Mesendoderm (in vitro differentiated cells): ENCODE measurements around the gene SLC43A1.
"Not testable (repeated sequence)": the region's sequence is repeated elsewhere in the genome, so short reads cannot be mapped to it uniquely, and the experiment has no call there.

Experiments
- DNase-seq: peaks from one replicate; pipeline ENCODE4 v3.0.0; 2013
- H2AK5ac ChIP-seq: 2 replicates; pipeline ENCODE4 v1.6.1; 2013; ENCODE audit warnings: low read length, inconsistent platforms
- H2BK120ac ChIP-seq: 2 replicates; pipeline ENCODE4 v1.6.1; 2013; ENCODE audit warnings: low read depth, mild to moderate bottlenecking, low read length, moderate library complexity, mixed read lengths
- H2BK15ac ChIP-seq: replicated peaks from 2 replicates; pipeline ENCODE4 v1.6.1; 2013; ENCODE audit warnings: low read depth, mild to moderate bottlenecking, moderate library complexity
- H2BK5ac ChIP-seq: 2 replicates; pipeline ENCODE4 v1.6.1; 2013; ENCODE audit warnings: low read length, inconsistent platforms
- H3K18ac ChIP-seq: 2 replicates; pipeline ENCODE4 v1.6.1; 2013; ENCODE audit warnings: mild to moderate bottlenecking, low read length, mixed read lengths
- H3K23ac ChIP-seq: one replicate; pipeline ENCODE4 v1.6.1; 2013; ENCODE audit warnings: low read length
- H3K27ac ChIP-seq: 2 replicates; pipeline ENCODE4 v1.5.1; 2013; ENCODE audit warnings: low read depth, mild to moderate bottlenecking, inconsistent platforms, low read length, moderate library complexity
- H3K27me3 ChIP-seq: 2 replicates; pipeline ENCODE4 v1.6.1; 2013; ENCODE audit warnings: low read length, control low read depth, mild to moderate bottlenecking, inconsistent platforms; ENCODE audit not compliant: insufficient read depth, poor library complexity
- H3K36me3 ChIP-seq: 2 replicates; pipeline ENCODE4 v1.6.1; 2013; ENCODE audit warnings: low read length, inconsistent platforms; ENCODE audit not compliant: control insufficient read depth, insufficient read depth
- H3K4ac ChIP-seq: one replicate; pipeline ENCODE4 v1.6.1; 2013; ENCODE audit warnings: low read depth, mild to moderate bottlenecking, low read length, moderate library complexity
- H3K4me1 ChIP-seq: 2 replicates; pipeline ENCODE4 v1.6.1; 2013; ENCODE audit warnings: low read depth, low read length, inconsistent platforms; ENCODE audit not compliant: control insufficient read depth
- H3K4me2 ChIP-seq: 2 replicates; pipeline ENCODE4 v1.6.1; 2013; ENCODE audit warnings: low read length
- H3K4me3 ChIP-seq: 2 replicates; pipeline ENCODE4 v1.5.1; 2013; ENCODE audit warnings: mild to moderate bottlenecking, low read length
- H3K56ac ChIP-seq: one replicate; pipeline ENCODE4 v1.6.1; 2013; ENCODE audit warnings: low read length
- H3K79me1 ChIP-seq: 2 replicates; pipeline ENCODE4 v1.6.1; 2013; ENCODE audit warnings: low read length, inconsistent platforms
- H3K79me2 ChIP-seq: 2 replicates; pipeline ENCODE4 v1.6.1; 2013; ENCODE audit warnings: mild to moderate bottlenecking, low read length; ENCODE audit not compliant: control insufficient read depth, insufficient read depth
- H3K9ac ChIP-seq: 2 replicates; pipeline ENCODE4 v1.6.1; 2013; ENCODE audit warnings: low read length, inconsistent platforms
- H4K5ac ChIP-seq: one replicate; pipeline ENCODE4 v1.6.1; 2013; ENCODE audit warnings: low read length
- H4K8ac ChIP-seq: one replicate; pipeline ENCODE4 v1.6.1; 2013; ENCODE audit warnings: low read depth, mild to moderate bottlenecking, control low read depth, low read length, moderate library complexity
- WGBS: extraction: QIAGEN DNeasy Blood & Tissue Kit; methylation state at CpG from one replicate; pipeline ENCODE4 v1.1.7; 2013; ENCODE audit warnings: low lambda C conversion rate, missing lambda C conversion rate; ENCODE audit not compliant: insufficient coverage; ENCODE audit errors: extremely low coverage; 5-methylcytosine and 5-hydroxymethylcytosine counted together

SLC43A1 gene

GRCh38 chr11:57446055-57446454 is 69.4 kb downstream of the SLC43A1 start:
- H4K5ac ChIP-seq, result no peak overlapping the region
- no peak overlapping the region for H2BK15ac ChIP-seq
- H3K27me3 ChIP-seq, result peaks cover under 1% of the 10 kb centered on the region
- H3K4me3 ChIP-seq, result no peak overlapping the region
- no peak overlapping the region for H3K4ac ChIP-seq
- H3K4me1 ChIP-seq, result no peaks in the 10 kb centered on the region
- H3K23ac ChIP-seq, result no peak overlapping the region
- no peak overlapping the region for H4K8ac ChIP-seq
- no peak overlapping the region for H2BK5ac ChIP-seq
- H3K56ac ChIP-seq, result no peak overlapping the region
- H3K9ac ChIP-seq, result no peak overlapping the region
- H3K79me1 ChIP-seq, result no peaks in the 10 kb centered on the region
- H3K36me3 ChIP-seq, result no peaks in the 10 kb centered on the region
- no peak overlapping the region for H3K18ac ChIP-seq
- H3K4me2 ChIP-seq, result no peak overlapping the region
- H2AK5ac ChIP-seq, result no peak overlapping the region
- WGBS, result no CpG with 5 or more reads among the region's 1 CpG
- no peak for DNase-seq
- H2BK120ac ChIP-seq, result no peak overlapping the region
- H3K79me2 ChIP-seq, result no peaks in the 10 kb centered on the region
- no peak overlapping the region for H3K27ac ChIP-seq

- not testable (repeated sequence) for H4K8ac ChIP-seq, H3K79me2 ChIP-seq, H3K36me3 ChIP-seq, H2BK15ac ChIP-seq, H3K23ac ChIP-seq, H3K27ac ChIP-seq, H3K9ac ChIP-seq, H2BK120ac ChIP-seq, H2AK5ac ChIP-seq, H3K4me1 ChIP-seq, H3K18ac ChIP-seq, H3K56ac ChIP-seq, DNase-seq, H3K27me3 ChIP-seq, H4K5ac ChIP-seq, H3K4me3 ChIP-seq, H3K4ac ChIP-seq, H3K79me1 ChIP-seq, H2BK5ac ChIP-seq, H3K4me2 ChIP-seq
- WGBS, result no CpG with 5 or more reads among the region's 9 CpGs
Measured at GRCh38 chr11:57445122-57445394, 70.4 kb downstream of the SLC43A1 start.

GRCh38 chr11:57444362-57445121 is 71.0 kb downstream of the SLC43A1 start:
- no peak overlapping the region for H3K4ac ChIP-seq

GRCh38 chr11:57440744-57441414 is 74.6 kb downstream of the SLC43A1 start:
- H3K9ac ChIP-seq, result no peak overlapping the region
- no peaks in the 10 kb centered on the region for H3K4me1 ChIP-seq
- no peak overlapping the region for H3K4me2 ChIP-seq
- no peaks in the 10 kb centered on the region for H3K79me2 ChIP-seq
- no peak overlapping the region for H2BK120ac ChIP-seq
- H2BK5ac ChIP-seq, result no peak overlapping the region
- no peak overlapping the region for H2BK15ac ChIP-seq
- no CpG with 5 or more reads among the region's 4 CpGs for WGBS
- no peak overlapping the region for H3K18ac ChIP-seq
- H3K79me1 ChIP-seq, result no peaks in the 10 kb centered on the region
- H3K23ac ChIP-seq, result no peak overlapping the region
- no peak overlapping the region for H2AK5ac ChIP-seq
- H3K4ac ChIP-seq, result no peak overlapping the region
- H3K36me3 ChIP-seq, result no peaks in the 10 kb centered on the region
- H3K4me3 ChIP-seq, result no peak overlapping the region
- peaks cover 2% of the 10 kb centered on the region for H3K27me3 ChIP-seq
- no peak overlapping the region for H3K27ac ChIP-seq
- H4K5ac ChIP-seq, result no peak overlapping the region
- no peak overlapping the region for H3K56ac ChIP-seq
- no peak overlapping the region for H4K8ac ChIP-seq
- DNase-seq, result no peak

More at GRCh38 chr11:57444362-57445121, 71.0 kb downstream of the SLC43A1 start:
- H3K18ac ChIP-seq, result no peak overlapping the region
- no peak overlapping the region for H2BK120ac ChIP-seq
- H2BK15ac ChIP-seq, result no peak overlapping the region
- no peaks in the 10 kb centered on the region for H3K36me3 ChIP-seq
- no peak overlapping the region for H4K5ac ChIP-seq
- WGBS, result no CpG with 5 or more reads among the region's 9 CpGs
- no peak overlapping the region for H3K27ac ChIP-seq
- no peaks in the 10 kb centered on the region for H3K4me1 ChIP-seq
- peaks cover 2% of the 10 kb centered on the region for H3K27me3 ChIP-seq
- no peak overlapping the region for H2BK5ac ChIP-seq
- no peak for DNase-seq
- no peak overlapping the region for H3K4me2 ChIP-seq
- no peak overlapping the region for H3K4me3 ChIP-seq
- H3K79me1 ChIP-seq, result no peaks in the 10 kb centered on the region
- no peak overlapping the region for H3K56ac ChIP-seq
- H3K9ac ChIP-seq, result no peak overlapping the region
- no peak overlapping the region for H4K8ac ChIP-seq
- H3K23ac ChIP-seq, result no peak overlapping the region
- H2AK5ac ChIP-seq, result no peak overlapping the region
- no peaks in the 10 kb centered on the region for H3K79me2 ChIP-seq

- no peak overlapping the region for H3K56ac ChIP-seq
- H3K23ac ChIP-seq, result no peak overlapping the region
- no peak overlapping the region for H2BK120ac ChIP-seq
- H3K4me2 ChIP-seq, result no peak overlapping the region
- H3K4ac ChIP-seq, result no peak overlapping the region
- H3K9ac ChIP-seq, result no peak overlapping the region
- no peak overlapping the region for H3K18ac ChIP-seq
- no peak overlapping the region for H4K8ac ChIP-seq
- H2BK5ac ChIP-seq, result no peak overlapping the region
- no peaks in the 10 kb centered on the region for H3K79me1 ChIP-seq
- H3K27ac ChIP-seq, result no peak overlapping the region
- no peak overlapping the region for H4K5ac ChIP-seq
- no peak overlapping the region for H2BK15ac ChIP-seq
- H3K4me1 ChIP-seq, result no peaks in the 10 kb centered on the region
- no peak for DNase-seq
- WGBS, result no CpG with 5 or more reads among the region's 6 CpGs
- H3K4me3 ChIP-seq, result no peak overlapping the region
- no peaks in the 10 kb centered on the region for H3K79me2 ChIP-seq
- no peaks in the 10 kb centered on the region for H3K36me3 ChIP-seq
- H2AK5ac ChIP-seq, result no peak overlapping the region
- H3K27me3 ChIP-seq, result peaks cover 2% of the 10 kb centered on the region
Measured at GRCh38 chr11:57439786-57440185, 75.7 kb downstream of the SLC43A1 start.
